HG02840 (cell line): ENCODE measurements around the gene OR52E2.
"Not testable (repeated sequence)": the region's sequence is repeated elsewhere in the genome, so short reads cannot be mapped to it uniquely, and the experiment has no call there.

Source experiments
- ATAC-seq: cut with Tn5 transposase; IDR thresholded peaks from one replicate; pipeline ENCODE4 v1.9.1; 2021; ENCODE audit warnings: mild to moderate bottlenecking, moderate library complexity, moderate number of reproducible peaks; ENCODE audit not compliant: unreplicated experiment, low FRiP score

OR52E2 gene

GRCh38 chr11:5059391-5059790 is at the start of gene OR52E2:
Gene OR52E2, minus strand, starts transcription at chr11:5059627. Its CDS starts 0 bp downstream, at chr11:5059627.
- ATAC-seq = no peak

GRCh38 chr11:5107285-5107684 is 47.9 kb upstream of the OR52E2 start:
- ATAC-seq = no peak

- ATAC-seq = no peak
Measured at GRCh38 chr11:5103066-5103465, 43.6 kb upstream of the OR52E2 start.

GRCh38 chr11:5102246-5102645 is 42.8 kb upstream of the OR52E2 start:
- ATAC-seq = no peak

GRCh38 chr11:5096011-5096410 is 36.6 kb upstream of the OR52E2 start:
- ATAC-seq = no peak

GRCh38 chr11:5092821-5093585 is 33.6 kb upstream of the OR52E2 start:
- ATAC-seq = no peak

GRCh38 chr11:5090668-5091067 is 31.2 kb upstream of the OR52E2 start:
- ATAC-seq = no peak

- no peak for ATAC-seq
Measured at GRCh38 chr11:5088556-5088955, 29.1 kb upstream of the OR52E2 start.

GRCh38 chr11:5083602-5084001 is 24.2 kb upstream of the OR52E2 start:
- no peak for ATAC-seq

- ATAC-seq = no peak
Measured at GRCh38 chr11:5081405-5081804, 22.0 kb upstream of the OR52E2 start.

- ATAC-seq = no peak
Measured at GRCh38 chr11:5071799-5072198, 12.4 kb upstream of the OR52E2 start.

GRCh38 chr11:5069272-5069671 is 9.8 kb upstream of the OR52E2 start, which contains the start of gene OR52E1:
Gene OR52E1, plus strand, starts transcription at chr11:5069572.
- no peak for ATAC-seq

- ATAC-seq = no peak
Measured at GRCh38 chr11:5065027-5065426, 5.6 kb upstream of the OR52E2 start.

GRCh38 chr11:5058679-5059078 is 748 bp downstream of the OR52E2 start:
- ATAC-seq = not testable (repeated sequence)

GRCh38 chr11:5046754-5047330 is 12.6 kb downstream of the OR52E2 start:
- no peak for ATAC-seq

- no peak for ATAC-seq
Measured at GRCh38 chr11:5046226-5046625, 13.2 kb downstream of the OR52E2 start, which contains the start of gene OR52J3. Gene OR52J3, plus strand, starts transcription at chr11:5046526. Its CDS starts 0 bp downstream, at chr11:5046526.

- ATAC-seq = no peak
Measured at GRCh38 chr11:5043380-5043779, 16.0 kb downstream of the OR52E2 start.

- ATAC-seq = no peak
Measured at GRCh38 chr11:5042091-5042490, 17.3 kb downstream of the OR52E2 start.

GRCh38 chr11:5040876-5041275 is 18.6 kb downstream of the OR52E2 start:
- ATAC-seq = no peak

- ATAC-seq = no peak
Measured at GRCh38 chr11:5038341-5038740, 21.1 kb downstream of the OR52E2 start.

GRCh38 chr11:5037926-5038325 is 21.5 kb downstream of the OR52E2 start:
- ATAC-seq = no peak

- no peak for ATAC-seq
Measured at GRCh38 chr11:5036669-5037068, 22.8 kb downstream of the OR52E2 start.
